Mesenchymal stem cell (in vitro differentiated cells and primary cell): ENCODE measurements around the gene DKC1.
A peak's percentile ranks its signal among the peaks of the same experiment; 100 is the strongest.

Experiments
- DNase-seq: peaks from one replicate; pipeline ENCODE4 v3.0.0-alpha.2; 2013
- H2AFZ ChIP-seq: one replicate; pipeline ENCODE4 v1.6.1; 2013; ENCODE audit warnings: low read depth, mild to moderate bottlenecking, control low read depth, inconsistent platforms, low read length, moderate library complexity
- H2AK5ac ChIP-seq: 2 replicates; pipeline ENCODE4 v1.6.1; 2013; ENCODE audit warnings: low read length, moderate library complexity, mild to moderate bottlenecking, inconsistent platforms; ENCODE audit not compliant: severe bottlenecking
- H2BK120ac ChIP-seq: one replicate; pipeline ENCODE4 v1.6.1; 2013; ENCODE audit warnings: low read depth, mild to moderate bottlenecking, inconsistent platforms, low read length, moderate library complexity
- H2BK12ac ChIP-seq, 2 experiments: one replicate each; pipeline ENCODE4 v1.6.1; 2013; ENCODE audit warnings: inconsistent platforms in 2 of 2, low read length in 2 of 2, mild to moderate bottlenecking in 2 of 2, moderate library complexity in 2 of 2, control low read depth in 1 of 2
- H2BK15ac ChIP-seq: one replicate; pipeline ENCODE4 v1.6.1; 2013; ENCODE audit warnings: mild to moderate bottlenecking, low read depth, inconsistent platforms; ENCODE audit not compliant: poor library complexity, severe bottlenecking
- H2BK5ac ChIP-seq: 2 replicates; pipeline ENCODE4 v1.6.1; 2013; ENCODE audit warnings: low read depth, mild to moderate bottlenecking, low read length, control low read depth, inconsistent platforms; ENCODE audit not compliant: poor library complexity, severe bottlenecking
- H3K14ac ChIP-seq, 2 experiments: one replicate each; pipeline ENCODE4 v1.6.1; 2013; ENCODE audit warnings: inconsistent platforms in 2 of 2, low read length in 2 of 2, control low read depth in 1 of 2, mild to moderate bottlenecking in 1 of 2, moderate library complexity in 1 of 2
- H3K18ac ChIP-seq, 2 experiments: one replicate each; pipeline ENCODE4 v1.6.1; 2013; ENCODE audit warnings: inconsistent platforms in 2 of 2, low read length in 2 of 2, control low read depth in 1 of 2, low read depth in 1 of 2, mild to moderate bottlenecking in 1 of 2
- H3K23ac ChIP-seq, 2 experiments: one replicate each; pipeline ENCODE4 v1.6.1; 2013; ENCODE audit warnings: inconsistent platforms in 2 of 2, low read length in 2 of 2, mild to moderate bottlenecking in 2 of 2, moderate library complexity in 2 of 2, control low read depth in 1 of 2
- H3K27ac ChIP-seq: 2 replicates; pipeline ENCODE4 v1.5.1; 2013; ENCODE audit warnings: mild to moderate bottlenecking, moderate library complexity, low read length, control low read depth, inconsistent platforms; ENCODE audit not compliant: poor library complexity, severe bottlenecking
- H3K27me3 ChIP-seq, 2 experiments: 2 replicates each; pipeline versions ENCODE4 v1.6.1 to v1.7.0; 2013; ENCODE audit warnings: low read length in 2 of 2, mild to moderate bottlenecking in 2 of 2, moderate library complexity in 2 of 2, control low read depth in 1 of 2, inconsistent platforms in 1 of 2; ENCODE audit not compliant: control insufficient read depth in 1 of 2, insufficient read depth in 1 of 2
- H3K36me3 ChIP-seq, 2 experiments: 2 replicates each; pipeline versions ENCODE4 v1.6.1 to v1.7.0; 2013; ENCODE audit warnings: low read length in 2 of 2, control low read depth in 1 of 2, inconsistent platforms in 1 of 2, low read depth in 1 of 2, mild to moderate bottlenecking in 1 of 2; ENCODE audit not compliant: insufficient read depth in 2 of 2, control insufficient read depth in 1 of 2
- H3K4ac ChIP-seq, 2 experiments: one replicate each; pipeline ENCODE4 v1.6.1; 2013; ENCODE audit warnings: inconsistent platforms in 2 of 2, low read length in 2 of 2, mild to moderate bottlenecking in 2 of 2, moderate library complexity in 2 of 2, control low read depth in 1 of 2, low read depth in 1 of 2
- H3K4me1 ChIP-seq: 2 replicates; pipeline ENCODE4 v1.6.1; 2013; ENCODE audit warnings: low read depth, low read length, control low read depth; ENCODE audit not compliant: control insufficient read depth, insufficient read depth
- H3K4me2 ChIP-seq: 2 replicates; pipeline ENCODE4 v1.6.1; 2013; ENCODE audit warnings: low read length, mild to moderate bottlenecking, inconsistent platforms; ENCODE audit not compliant: poor library complexity, severe bottlenecking
- H3K4me3 ChIP-seq, 2 experiments: 2 replicates each; pipeline versions ENCODE4 v1.5.1 to v1.7.0; 2013; ENCODE audit warnings: low read length in 2 of 2, mild to moderate bottlenecking in 2 of 2, control low read depth in 1 of 2, low read depth in 1 of 2; ENCODE audit not compliant: insufficient read depth in 1 of 2
- H3K79me1 ChIP-seq: replicated peaks from 2 replicates; pipeline ENCODE4 v1.6.1; 2013; ENCODE audit warnings: mild to moderate bottlenecking, control low read depth, low read length, inconsistent platforms; ENCODE audit not compliant: poor library complexity, severe bottlenecking
- H3K9ac ChIP-seq: 2 replicates; pipeline ENCODE4 v1.7.0; 2013; ENCODE audit warnings: mild to moderate bottlenecking, low read length, moderate library complexity
- H3K9me3 ChIP-seq: 2 replicates; pipeline ENCODE4 v1.7.0; 2013; ENCODE audit warnings: mild to moderate bottlenecking, low read length; ENCODE audit not compliant: control insufficient read depth
- H4K8ac ChIP-seq: one replicate; pipeline ENCODE4 v1.6.1; 2013; ENCODE audit warnings: inconsistent platforms, mild to moderate bottlenecking, low read length, moderate library complexity
- H4K91ac ChIP-seq: one replicate; pipeline ENCODE4 v1.6.1; 2013; ENCODE audit warnings: mild to moderate bottlenecking, low read length, inconsistent platforms
- WGBS: methylation state at CpG from one replicate; pipeline ENCODE4 v1.1.7; 2013; ENCODE audit warnings: mixed read lengths; 5-methylcytosine and 5-hydroxymethylcytosine counted together

The DKC1 gene

GRCh38 chrX:154718616-154719015, 44.0 kb upstream of the DKC1 start:
- no peak overlapping the region for H2BK5ac ChIP-seq
- peak overlapping the region in 1 of 2 experiments; percentile 65 for H3K4ac ChIP-seq
- H3K27ac ChIP-seq = no peak overlapping the region
- H2BK15ac ChIP-seq = no peak overlapping the region
- no peak overlapping the region for H2AFZ ChIP-seq
- peaks cover 0 to 8% of the 10 kb centered on the region in 2 experiments for H3K27me3 ChIP-seq
- no peak overlapping the region for H3K9ac ChIP-seq
- no peak overlapping the region for H4K8ac ChIP-seq
- H3K36me3 ChIP-seq = no peaks in the 10 kb centered on the region
- H2BK120ac ChIP-seq = peak overlapping the region; percentile 49
- DNase-seq = no peak
- H2AK5ac ChIP-seq = no peak overlapping the region
- H3K23ac ChIP-seq = no peak overlapping the region
- H3K4me2 ChIP-seq = no peak overlapping the region
- no peaks in the 10 kb centered on the region for H3K79me1 ChIP-seq
- peak overlapping the region; percentile 18 to 73 for H3K18ac ChIP-seq
- peaks cover 14% of the 10 kb centered on the region for H3K9me3 ChIP-seq
- H3K4me1 ChIP-seq = no peaks in the 10 kb centered on the region
- peak overlapping the region in 1 of 2 experiments; percentile 6 for H2BK12ac ChIP-seq
- no peak overlapping the region for H4K91ac ChIP-seq
- WGBS = no CpG with 5 or more reads among the region's 1 CpG
- no peak overlapping the region for H3K14ac ChIP-seq
- no peak overlapping the region for H3K4me3 ChIP-seq

- Histone ChIP-seq H2AK5ac (no peak overlapping the region), H2BK120ac (peak overlapping the region; percentile 49), H3K79me1 (no peaks in the 10 kb centered on the region), H3K9ac (no peak overlapping the region), H3K23ac (no peak overlapping the region), H3K14ac (no peak overlapping the region), H4K8ac (peak overlapping the region; percentile 41), H3K4me1 (no peaks in the 10 kb centered on the region), H3K36me3 (no peaks in the 10 kb centered on the region), H2AFZ (no peak overlapping the region), H3K27ac (no peak overlapping the region), H4K91ac (no peak overlapping the region), H3K27me3 (peaks cover 0 to 8% of the 10 kb centered on the region in 2 experiments), H2BK5ac (no peak overlapping the region), H3K4ac (peak overlapping the region in 1 of 2 experiments; percentile 58), H3K4me3 (no peak overlapping the region), H3K4me2 (no peak overlapping the region), H3K9me3 (peaks cover 14% of the 10 kb centered on the region), H3K18ac (peak overlapping the region; percentile 62 to 68), H2BK15ac (peak overlapping the region; percentile 48), H2BK12ac (peak overlapping the region in 1 of 2 experiments; percentile 63)
- DNase-seq = peak; percentile 94
- 0% methylated on average over 4 of the region's 6 CpGs for WGBS
Measured at GRCh38 chrX:154719132-154719675, 43.5 kb upstream of the DKC1 start.

- H2BK15ac ChIP-seq = no peak overlapping the region
- H3K79me1 ChIP-seq = no peaks in the 10 kb centered on the region
- no peak overlapping the region for H4K91ac ChIP-seq
- H2AFZ ChIP-seq = no peak overlapping the region
- peaks cover 0 to 8% of the 10 kb centered on the region in 2 experiments for H3K27me3 ChIP-seq
- H2BK12ac ChIP-seq = no peak overlapping the region
- no peak overlapping the region for H2BK120ac ChIP-seq
- H3K18ac ChIP-seq = no peak overlapping the region
- H2AK5ac ChIP-seq = no peak overlapping the region
- H3K9ac ChIP-seq = no peak overlapping the region
- H3K27ac ChIP-seq = no peak overlapping the region
- no peak overlapping the region for H3K23ac ChIP-seq
- no peak overlapping the region for H3K4ac ChIP-seq
- H3K14ac ChIP-seq = no peak overlapping the region
- peaks cover 14% of the 10 kb centered on the region for H3K9me3 ChIP-seq
- H3K36me3 ChIP-seq = no peaks in the 10 kb centered on the region
- no CpG with 5 or more reads among the region's 4 CpGs for WGBS
- no peak overlapping the region for H3K4me3 ChIP-seq
- DNase-seq = no peak
- no peak overlapping the region for H2BK5ac ChIP-seq
- H3K4me1 ChIP-seq = no peaks in the 10 kb centered on the region
- no peak overlapping the region for H3K4me2 ChIP-seq
- H4K8ac ChIP-seq = no peak overlapping the region
Measured at GRCh38 chrX:154720067-154720466, 42.6 kb upstream of the DKC1 start.

- Histone ChIP-seq H3K18ac (peak overlapping the region in 1 of 2 experiments; percentile 24), H2BK120ac (no peak overlapping the region), H3K4ac (no peak overlapping the region), H3K23ac (no peak overlapping the region), H2BK12ac (no peak overlapping the region), H3K27ac (no peak overlapping the region), H3K4me3 (no peak overlapping the region), H2BK5ac (no peak overlapping the region), H2AK5ac (no peak overlapping the region), H3K4me1 (no peaks in the 10 kb centered on the region), H3K4me2 (no peak overlapping the region), H4K91ac (no peak overlapping the region), H4K8ac (no peak overlapping the region), H2BK15ac (no peak overlapping the region), H3K9ac (no peak overlapping the region), H3K9me3 (peaks cover 14% of the 10 kb centered on the region), H3K14ac (no peak overlapping the region), H2AFZ (no peak overlapping the region), H3K27me3 (peaks cover 0 to 4% of the 10 kb centered on the region in 2 experiments), H3K79me1 (no peaks in the 10 kb centered on the region), H3K36me3 (no peaks in the 10 kb centered on the region)
- WGBS = 96% methylated on average over 2 of the region's 3 CpGs
- DNase-seq = no peak
Measured at GRCh38 chrX:154721155-154721554, 41.5 kb upstream of the DKC1 start.
